DMS53 (cell line): Measurements from ENCODE around the gene RCAN1.
A peak's percentile ranks its signal among the peaks of the same experiment; 100 is the strongest.

Source experiments
- DNase-seq: peaks from one replicate; lab custom pipeline; 2025; lab: John Stamatoyannopoulos, UW

RCAN1 gene

DNA sequence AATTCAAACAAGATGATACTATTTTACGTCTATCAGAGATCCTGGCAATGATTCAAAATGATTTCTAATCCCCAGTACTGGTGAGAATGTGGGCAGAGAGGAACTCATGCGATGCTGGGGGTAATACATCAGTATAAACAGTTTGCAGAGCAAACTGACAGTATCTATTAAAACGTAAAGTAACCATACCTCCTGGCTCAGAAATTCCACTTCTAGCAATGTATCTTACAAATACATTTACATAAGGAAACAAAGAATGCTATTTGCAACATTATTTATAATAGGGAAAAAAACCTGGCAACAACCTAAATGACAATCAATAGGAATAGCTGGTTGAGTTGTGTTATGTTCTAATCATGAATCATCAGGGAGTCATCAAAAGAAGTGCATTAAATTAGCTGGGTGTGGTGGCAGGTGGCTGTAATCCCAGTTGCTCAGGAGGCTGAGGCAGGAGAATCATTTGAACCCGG lies 15.9 kb downstream of the RCAN1 start:
- DNase-seq: peak; percentile 42

DNA sequence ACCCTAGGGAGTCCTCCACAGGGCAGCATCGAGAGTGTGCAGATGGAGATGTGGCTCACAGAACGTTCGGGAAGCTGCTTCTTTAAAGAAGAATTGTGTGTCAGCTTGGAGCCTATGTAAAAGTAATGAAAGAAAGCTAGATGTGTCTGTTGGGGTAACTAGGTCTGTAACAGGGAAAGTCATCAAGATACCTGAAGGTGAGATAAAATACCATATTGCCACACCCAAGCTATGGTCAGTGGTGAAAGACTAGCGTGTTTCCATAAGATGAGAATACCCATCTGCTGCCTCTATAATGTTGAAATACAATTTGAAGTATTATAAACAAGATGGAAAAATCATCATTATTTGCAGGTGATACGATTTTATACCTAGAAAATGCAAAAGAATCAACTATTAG lies 17.5 kb downstream of the RCAN1 start:
- no peak for DNase-seq

GRCh38 chr21:34596561-34597271 lies 18.2 kb downstream of the RCAN1 start:
- no peak for DNase-seq

DNA sequence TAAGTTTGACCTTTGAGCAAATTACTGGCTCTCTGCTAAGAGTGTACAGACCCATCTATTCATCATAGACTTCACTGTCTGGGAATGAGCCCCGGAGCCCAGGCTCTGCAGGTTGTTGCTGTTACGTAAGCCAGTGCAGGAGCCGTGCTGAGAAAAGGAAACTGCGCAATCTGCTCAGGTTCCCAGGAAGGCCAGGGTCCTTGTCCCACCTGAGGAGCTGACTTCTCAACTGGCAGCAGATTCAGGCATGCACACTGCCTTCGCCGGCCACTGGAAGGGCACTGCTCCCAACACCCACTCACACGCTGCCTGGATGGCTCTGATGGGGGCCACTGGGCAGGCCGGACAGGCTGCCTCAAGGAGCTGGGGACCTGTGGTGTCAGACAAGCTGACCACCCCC lies 19.5 kb downstream of the RCAN1 start:
- peak; percentile 9 for DNase-seq

DNA sequence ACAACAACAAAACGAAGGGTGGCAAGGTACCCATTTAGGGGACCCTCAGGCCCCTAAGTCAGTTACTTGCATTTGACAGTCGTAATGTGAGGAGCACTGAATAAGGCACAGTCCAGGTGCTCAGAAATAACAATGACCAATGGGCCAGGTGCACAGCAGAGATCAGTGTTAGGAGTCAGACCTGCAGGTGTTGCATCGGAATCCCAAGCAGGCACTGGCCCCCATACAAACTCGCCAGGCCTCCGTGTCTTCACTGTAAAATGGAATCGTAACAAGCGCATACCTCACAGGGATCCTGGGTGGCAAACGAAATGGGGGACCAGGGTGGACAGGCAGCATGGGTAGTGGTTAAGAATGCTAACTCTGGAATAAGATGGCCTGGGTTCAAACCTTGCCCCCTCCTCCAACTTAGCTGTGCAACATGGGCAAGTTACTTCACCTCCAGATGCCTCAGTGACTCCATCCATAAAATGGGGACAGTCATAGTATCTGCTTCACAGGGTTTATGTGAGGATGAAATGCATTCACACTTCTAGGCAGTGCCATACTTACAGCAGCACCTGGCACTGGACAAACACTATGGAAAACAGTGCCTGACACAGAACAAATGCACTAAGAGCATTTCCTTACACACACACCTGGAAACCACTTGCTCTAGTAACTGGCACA lies 20.2 kb downstream of the RCAN1 start:
- peak; percentile 42 for DNase-seq

- DNase-seq: peak; percentile 55
These were observed 20.9 kb downstream of the RCAN1 start for GRCh38 chr21:34593954-34594531.

DNA sequence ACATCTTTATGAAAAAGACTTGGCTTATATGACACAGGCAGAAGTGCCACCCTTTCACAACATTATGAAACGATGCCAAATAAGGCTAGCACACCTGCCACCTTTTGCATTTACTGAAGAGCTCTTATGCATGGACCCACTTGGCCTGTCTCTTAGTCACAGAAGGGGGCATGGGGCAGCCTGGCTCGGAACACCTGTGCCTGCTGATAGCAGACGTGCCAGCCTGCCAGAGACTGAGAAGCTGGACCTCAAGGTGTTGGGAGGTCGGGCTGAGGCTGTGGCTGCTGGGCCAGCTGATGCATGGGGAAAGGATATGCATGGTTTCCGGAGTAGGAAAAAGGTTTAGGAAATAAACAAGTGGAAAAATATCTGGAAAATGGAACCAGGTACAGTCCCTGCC lies 21.5 kb downstream of the RCAN1 start:
- peak; percentile 92 for DNase-seq

- peak; percentile 4 for DNase-seq
These were observed 22.6 kb downstream of the RCAN1 start for GRCh38 chr21:34592120-34592955.

- DNase-seq: peak; percentile 75
These were observed 24.4 kb downstream of the RCAN1 start for GRCh38 chr21:34590520-34590919.

DNA sequence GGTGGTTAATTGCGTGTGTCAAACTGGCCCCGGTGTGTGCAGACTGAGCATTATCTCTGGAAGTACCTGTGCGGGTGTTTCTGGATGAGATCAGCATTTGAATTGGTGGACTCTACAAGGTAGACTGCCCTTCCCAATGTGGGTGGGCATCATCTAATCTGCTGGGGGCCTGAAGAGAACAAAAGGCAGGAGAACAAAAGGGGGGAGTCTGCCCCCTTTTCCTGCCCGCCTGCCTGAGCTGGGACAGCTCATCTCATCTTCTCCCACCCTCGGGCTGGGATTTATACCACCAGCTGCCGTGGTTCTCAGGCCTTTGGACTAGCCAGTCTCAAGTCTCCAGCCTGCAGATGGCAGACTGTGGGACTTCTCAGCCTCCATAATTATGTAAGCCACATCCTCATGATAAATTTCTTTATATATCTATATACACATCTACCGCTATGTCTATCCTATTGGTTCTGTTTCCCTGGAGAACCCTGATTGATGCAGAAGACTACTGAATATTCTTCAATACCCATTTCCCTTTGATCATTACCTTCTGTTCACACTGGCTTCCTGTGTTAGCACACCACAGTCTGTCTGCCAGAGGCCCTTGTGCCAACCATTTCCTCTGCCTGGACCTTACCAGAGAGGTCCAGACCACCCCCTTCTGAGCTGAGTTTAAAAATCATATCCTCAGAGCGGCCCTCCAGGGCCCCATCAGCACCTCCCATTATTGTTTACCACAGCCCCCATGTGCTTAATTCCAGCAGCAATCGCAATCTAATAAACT lies 25.2 kb downstream of the RCAN1 start:
- peak; percentile 42 for DNase-seq

- DNase-seq: no peak
These were observed 30.9 kb downstream of the RCAN1 start for GRCh38 chr21:34583926-34584563.

DNA sequence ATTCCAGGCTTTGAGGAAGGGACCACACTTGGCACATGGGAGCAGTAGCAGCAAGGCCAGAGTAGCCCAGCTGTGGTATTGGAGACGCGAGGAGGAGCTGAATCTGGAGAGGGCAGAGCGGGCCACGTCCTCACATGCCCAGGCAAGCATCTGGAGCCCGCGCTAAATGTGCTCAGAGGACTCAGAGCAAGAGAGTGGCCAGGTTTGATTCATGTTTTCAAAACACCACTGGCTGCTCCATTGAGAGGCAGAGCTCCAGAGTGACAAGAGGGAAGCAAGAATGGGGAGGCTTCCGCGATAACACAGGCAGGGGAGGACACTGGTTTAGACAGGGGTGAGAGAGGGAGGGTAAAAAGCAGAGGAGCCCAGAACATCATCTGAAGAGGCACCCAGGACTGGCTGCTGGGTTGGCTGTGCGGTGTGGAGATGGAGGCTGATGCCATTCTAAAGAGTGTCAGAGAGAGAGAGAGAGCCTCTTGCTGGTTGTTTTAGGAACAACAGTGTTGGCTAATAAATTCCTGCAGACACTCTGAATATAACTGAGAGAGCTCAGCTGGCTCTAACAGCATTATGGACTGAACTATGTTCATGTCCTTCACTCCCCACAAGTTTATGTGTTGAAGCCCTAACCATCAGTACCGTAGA lies 32.3 kb downstream of the RCAN1 start:
- DNase-seq: peak; percentile 30

DNA sequence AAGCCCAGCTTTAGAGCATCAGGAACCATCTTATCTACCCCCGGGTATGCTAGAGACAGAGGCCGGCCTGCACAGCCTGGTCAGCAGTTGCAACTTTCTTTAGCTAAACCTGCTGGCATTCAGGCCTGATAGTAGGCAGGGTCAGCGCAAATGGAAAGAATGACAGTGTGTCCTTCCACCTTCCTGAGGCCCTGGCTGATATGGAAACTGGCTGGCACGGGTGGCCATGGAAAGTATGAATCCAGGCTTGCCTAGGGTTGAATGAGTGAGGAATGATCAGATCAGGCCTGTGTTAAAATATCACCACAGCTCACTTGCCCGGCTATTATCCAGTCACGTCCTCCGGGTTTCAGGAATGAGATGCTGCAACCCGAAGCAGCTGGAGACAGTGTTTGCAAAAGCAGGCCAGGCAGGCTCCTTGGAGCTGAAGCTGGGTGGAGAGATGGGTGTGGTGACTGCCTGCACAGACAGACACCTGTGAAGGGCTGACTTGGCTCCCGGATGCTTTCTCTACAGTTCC lies 34.7 kb downstream of the RCAN1 start:
- DNase-seq: no peak

- DNase-seq: no peak
These were observed 35.5 kb downstream of the RCAN1 start for GRCh38 chr21:34579411-34579810.

DNA sequence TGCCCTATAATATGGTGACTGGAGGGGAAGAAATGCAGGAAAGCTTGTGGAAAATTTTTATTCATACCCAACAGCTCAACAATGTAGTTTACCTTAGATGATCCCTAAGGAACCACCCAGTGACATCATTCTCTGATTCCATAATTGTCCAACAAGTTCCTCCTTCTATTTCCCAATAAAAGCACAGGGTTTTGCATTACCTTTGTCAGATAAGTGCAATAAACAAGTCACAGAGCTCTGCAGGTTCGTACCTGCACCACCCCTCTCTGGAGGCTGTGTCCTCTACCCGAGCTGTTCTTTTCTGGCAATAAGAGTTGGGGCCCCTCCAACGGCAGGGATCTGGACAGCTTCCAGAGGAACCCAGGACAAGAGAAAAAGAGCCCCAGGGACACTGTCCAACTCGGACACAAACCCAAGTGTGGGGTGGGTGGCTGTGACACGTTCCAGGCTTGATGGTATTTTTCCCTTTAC lies 38.8 kb downstream of the RCAN1 start:
- DNase-seq: no peak

- no peak for DNase-seq
These were observed 40.0 kb downstream of the RCAN1 start for GRCh38 chr21:34574601-34575529.

DNA sequence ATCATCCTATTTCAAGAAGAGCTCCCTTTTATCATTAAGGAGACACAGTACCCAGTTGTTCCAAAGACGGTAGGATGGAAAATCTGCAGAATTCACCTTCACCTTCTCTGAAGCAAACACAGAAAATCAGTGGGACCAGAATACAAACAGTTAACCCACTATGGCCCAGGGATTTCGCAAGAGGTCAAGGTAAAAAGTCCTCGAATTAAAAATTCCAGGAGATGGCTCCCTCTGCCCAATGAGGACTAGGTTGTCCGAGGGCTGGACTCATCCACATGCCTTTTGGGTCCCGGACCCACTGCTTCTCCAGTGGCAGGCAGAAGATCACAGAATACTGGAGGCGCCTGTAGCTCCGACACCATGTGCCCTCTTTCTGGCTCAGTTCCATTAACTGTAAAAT lies 42.9 kb downstream of the RCAN1 start:
- no peak for DNase-seq

DNA sequence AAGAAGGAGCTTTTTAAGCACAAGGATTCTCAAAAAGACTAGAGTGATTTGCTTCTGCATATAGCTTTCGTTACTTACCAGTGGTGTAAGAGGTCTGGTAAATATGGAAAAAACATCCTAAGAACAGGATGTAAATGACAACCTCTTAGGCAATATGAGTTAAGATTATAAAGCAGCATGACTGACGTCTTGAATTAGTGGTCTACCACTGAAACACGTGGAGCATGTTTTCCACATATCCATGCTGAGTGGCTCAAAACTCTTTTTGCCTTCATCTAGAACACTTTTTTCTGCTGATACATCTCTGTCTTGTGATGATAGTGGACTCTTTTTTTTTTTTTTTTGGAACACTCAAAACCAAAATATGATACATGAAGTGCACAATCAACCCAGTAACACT lies 44.6 kb downstream of the RCAN1 start:
- DNase-seq: no peak

GRCh38 chr21:34569381-34569979 lies 45.4 kb downstream of the RCAN1 start:
- no peak for DNase-seq
